Aorta (tissue), 5 donors: ENCODE data around the gene TPP2. TPM values are rescaled to one million over a fixed set of nuclear protein-coding genes. Genes with fewer than 3 reads are reported as not detected.

Source experiments
- ATAC-seq: fragments of 200-7000 bp; cut with Tn5 transposase; one replicate; pipeline ENCODE4 v1.9.1; 2022; ENCODE audit warnings: moderate library complexity; ENCODE audit not compliant: low FRiP score
- DNase-seq, 2 donors: peaks; one replicate each; pipeline ENCODE4 v3.0.0-alpha.2; 2020
- H3K27ac ChIP-seq, 2 donors: one replicate each; pipeline ENCODE4 v1.5.1; 2013; ENCODE audit warnings: low read length in 2 of 2, mild to moderate bottlenecking in 2 of 2, moderate library complexity in 2 of 2, control low read depth in 1 of 2, inconsistent platforms in 1 of 2, low read depth in 1 of 2
- H3K27me3 ChIP-seq, 2 donors: one replicate each; pipeline ENCODE4 v1.6.1; 2013; ENCODE audit warnings: control low read depth in 1 of 2, low read length in 1 of 2, mild to moderate bottlenecking in 1 of 2, moderate library complexity in 1 of 2; ENCODE audit not compliant: insufficient read depth in 2 of 2, control insufficient read depth in 1 of 2
- H3K36me3 ChIP-seq, 2 donors: one replicate each; pipeline ENCODE4 v1.6.1; 2013; ENCODE audit warnings: control low read depth in 1 of 2, low read length in 1 of 2, mild to moderate bottlenecking in 1 of 2; ENCODE audit not compliant: insufficient read depth in 2 of 2, control insufficient read depth in 1 of 2
- H3K4me1 ChIP-seq, 2 donors: one replicate each; pipeline ENCODE4 v1.6.1; 2013; ENCODE audit warnings: low read length in 2 of 2, control low read depth in 1 of 2, mild to moderate bottlenecking in 1 of 2, moderate library complexity in 1 of 2; ENCODE audit not compliant: insufficient read depth in 2 of 2, control insufficient read depth in 1 of 2
- H3K4me3 ChIP-seq, 2 donors: one replicate each; pipeline ENCODE4 v1.5.1; 2013; ENCODE audit warnings: low read length in 2 of 2, control low read depth in 1 of 2, mild to moderate bottlenecking in 1 of 2
- H3K9me3 ChIP-seq: one replicate; pipeline ENCODE4 v1.6.1; 2013; ENCODE audit warnings: mild to moderate bottlenecking, low read length; ENCODE audit not compliant: control insufficient read depth
- WGBS, 2 donors: extraction: QIAGEN DNeasy Blood & Tissue Kit; methylation state at CpG; one replicate each; pipeline ENCODE4 v1.1.7; 2013; 5-methylcytosine and 5-hydroxymethylcytosine counted together
- intact Hi-C, 2 donors: fragments of 100-400 bp; cut with DNase I; formaldehyde crosslinking; loops; one replicate each; pipeline versions ENCODE4 v1.14.2 to v1.15.0; 2022
- polyA plus RNA-seq, 2 donors: library from polyadenylated mRNA; stranded (reverse); fragments of 200-250 nt; gene quantifications; one replicate each; pipeline ENCODE4 v1.2.3, GENCODE V29; 2013
- total RNA-seq, 2 donors: library from RNA; stranded (reverse); fragmentation: NEBNext Ultra II Directional; extraction: Animal tissue kit (Norgen Biotek cat#: 25700); gene quantifications; one replicate each; pipeline ENCODE4 v1.2.1, GENCODE V29; 2021
- donor health status: healthy with polysubstance abuse.
- donor health status: Bipolar disorder and iron deficiency.
- donor health status: DM: no; HTN: no; CAD: no.
- donor health status: DM: no; HTN: no; CAD: no.
- donor health status: DM: yes; HTN: yes; CAD: no.

TPP2 gene
- total and polyA plus RNA-seq, 4 donors = 14.1 to 44.9 (median 26.2) TPM

DNA sequence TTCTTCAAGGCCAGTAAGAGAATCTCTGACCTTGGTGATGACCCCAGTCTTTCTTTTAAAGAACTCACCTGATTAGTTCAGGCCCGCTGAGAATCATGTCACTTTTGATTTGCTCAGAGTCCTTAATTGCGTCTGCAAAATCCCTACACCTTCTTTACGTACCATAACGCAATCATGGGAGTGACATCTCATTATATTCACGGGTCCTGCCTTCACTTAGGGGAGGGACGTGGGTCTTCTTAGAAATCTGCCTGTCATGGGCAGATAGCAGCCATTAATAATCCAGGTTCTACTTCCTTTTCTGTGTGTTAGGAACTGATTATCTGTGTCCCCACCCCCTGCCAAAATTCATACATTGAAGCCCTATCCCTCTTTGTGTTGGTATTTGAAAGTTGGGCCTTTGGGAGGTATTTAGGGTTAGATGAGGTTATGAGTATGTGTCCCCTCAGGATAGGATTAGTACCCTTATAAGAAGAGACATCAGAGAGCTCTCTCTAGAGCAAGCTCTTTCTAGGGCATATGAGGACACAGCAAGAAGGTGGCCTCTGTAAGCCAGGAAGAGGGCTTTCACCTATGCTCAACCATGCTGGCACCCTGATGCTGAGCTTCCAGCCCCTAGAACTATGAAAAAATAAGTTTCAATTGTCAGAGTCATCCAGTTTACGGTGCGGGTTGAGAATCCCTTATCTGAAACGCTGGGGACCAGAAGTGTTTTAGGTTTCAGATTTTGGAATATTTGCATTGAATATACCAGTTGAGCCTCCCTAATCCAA lies 9.9 kb downstream of the TPP2 start:
- H3K4me1 ChIP-seq = no peaks in the 10 kb centered on the region
- no peak overlapping the region for H3K27ac ChIP-seq
- H3K27me3 ChIP-seq = no peaks in the 10 kb centered on the region
- no peak for ATAC-seq
- H3K4me3 ChIP-seq = no peak overlapping the region
- peaks cover 4 to 5% of the 10 kb centered on the region in 2 donors for H3K36me3 ChIP-seq
- intact Hi-C loops = no loop called here
- no peak for DNase-seq
- no peaks in the 10 kb centered on the region for H3K9me3 ChIP-seq
- 95 to 96% methylated on average over 9 of the region's 9 CpGs for WGBS, 2 donors

DNA sequence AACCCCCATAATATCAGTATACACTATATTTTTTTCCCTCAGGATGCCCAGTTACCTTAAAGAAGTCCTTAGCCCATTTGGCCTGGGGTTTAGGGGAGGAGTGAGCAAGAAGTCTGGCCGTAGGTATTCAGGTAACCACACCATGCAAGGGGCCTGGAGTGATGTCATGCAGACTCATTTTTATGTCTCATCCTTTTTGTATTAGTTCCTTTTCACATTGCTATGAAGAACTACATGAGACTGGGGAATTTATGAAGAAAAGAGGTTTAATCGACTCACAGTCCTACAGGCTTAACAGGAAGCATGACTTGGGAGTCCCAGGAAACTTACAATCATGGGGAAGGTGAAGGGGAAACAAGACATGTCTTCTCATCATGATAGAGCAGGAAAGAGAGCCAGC lies 12.2 kb downstream of the TPP2 start:
- DNase-seq = no peak
- no peak for ATAC-seq
- no peaks in the 10 kb centered on the region for H3K9me3 ChIP-seq
- no peak overlapping the region for H3K4me3 ChIP-seq
- H3K27me3 ChIP-seq = no peaks in the 10 kb centered on the region
- intact Hi-C loops = no loop called here
- 94 to 98% methylated on average over 2 of the region's 2 CpGs for WGBS, 2 donors
- H3K36me3 ChIP-seq = peaks cover 4 to 5% of the 10 kb centered on the region in 2 donors
- H3K4me1 ChIP-seq = peaks cover 0 to 4% of the 10 kb centered on the region in 2 donors
- no peak overlapping the region for H3K27ac ChIP-seq

DNA sequence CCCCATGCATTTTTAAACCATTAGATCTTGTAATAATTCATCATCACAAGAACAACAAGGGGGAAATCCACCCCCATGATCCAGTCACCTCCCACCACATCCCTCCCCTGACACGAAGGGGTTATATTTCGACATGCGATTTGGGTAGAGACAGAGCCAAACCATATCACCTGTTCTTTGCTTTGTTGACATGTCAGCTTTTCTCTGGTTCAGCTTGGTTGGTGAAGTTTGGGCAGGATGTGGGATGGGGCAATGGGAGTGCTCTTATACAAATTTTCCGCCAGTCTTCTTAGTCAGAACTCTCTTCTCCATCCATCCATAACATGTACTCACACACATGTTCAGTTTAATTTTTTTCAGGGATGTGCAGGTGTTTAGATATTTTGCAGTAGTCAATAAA lies 12.9 kb downstream of the TPP2 start:
- no peaks in the 10 kb centered on the region for H3K9me3 ChIP-seq
- no peaks in the 10 kb centered on the region for H3K27me3 ChIP-seq
- DNase-seq (no peak), ATAC-seq (no peak)
- peaks cover 0 to 4% of the 10 kb centered on the region in 2 donors for H3K4me1 ChIP-seq
- 94 to 99% methylated on average over 4 of the region's 4 CpGs for WGBS, 2 donors
- H3K4me3 ChIP-seq = no peak overlapping the region
- H3K36me3 ChIP-seq = peaks cover 4 to 5% of the 10 kb centered on the region in 2 donors
- H3K27ac ChIP-seq = no peak overlapping the region
- intact Hi-C loops = no loop called here

DNA sequence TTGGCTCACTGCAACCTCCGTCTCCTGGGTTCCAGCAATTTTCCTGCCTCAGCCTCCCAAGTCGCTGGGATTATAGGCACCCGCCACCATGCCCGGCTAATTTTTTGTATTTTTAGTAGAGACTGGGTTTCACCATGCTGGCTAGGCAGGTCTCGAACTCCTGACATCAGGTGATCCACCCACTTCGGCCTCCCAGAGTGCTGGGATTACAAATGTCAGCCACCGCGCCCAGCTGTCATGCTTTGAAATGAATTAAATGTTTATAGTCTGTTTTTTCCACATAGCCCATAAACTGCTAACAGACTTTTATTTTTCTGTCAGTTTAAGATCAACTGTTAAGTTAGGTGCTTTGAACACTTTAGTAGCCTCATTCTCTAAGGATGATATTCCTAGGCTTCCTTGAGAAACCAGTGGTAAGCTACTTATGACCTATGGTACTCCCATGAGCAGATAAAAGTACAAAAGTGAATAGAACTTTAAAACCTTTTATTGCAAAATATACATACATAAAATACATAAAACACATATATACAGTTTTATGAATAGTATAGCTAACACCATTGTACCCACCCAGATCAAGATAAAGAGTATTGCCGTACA lies 13.6 kb downstream of the TPP2 start:
- Histone ChIP-seq H3K4me3 (no peak overlapping the region), H3K36me3 (peaks cover 2 to 5% of the 10 kb centered on the region in 2 donors), H3K27me3 (no peaks in the 10 kb centered on the region), H3K4me1 (peaks cover 0 to 4% of the 10 kb centered on the region in 2 donors), H3K9me3 (no peaks in the 10 kb centered on the region), H3K27ac (no peak overlapping the region)
- ATAC-seq = no peak
- DNase-seq = no peak
- 95 to 97% methylated on average over 9 of the region's 9 CpGs for WGBS, 2 donors
- intact Hi-C loops = no loop called here

DNA sequence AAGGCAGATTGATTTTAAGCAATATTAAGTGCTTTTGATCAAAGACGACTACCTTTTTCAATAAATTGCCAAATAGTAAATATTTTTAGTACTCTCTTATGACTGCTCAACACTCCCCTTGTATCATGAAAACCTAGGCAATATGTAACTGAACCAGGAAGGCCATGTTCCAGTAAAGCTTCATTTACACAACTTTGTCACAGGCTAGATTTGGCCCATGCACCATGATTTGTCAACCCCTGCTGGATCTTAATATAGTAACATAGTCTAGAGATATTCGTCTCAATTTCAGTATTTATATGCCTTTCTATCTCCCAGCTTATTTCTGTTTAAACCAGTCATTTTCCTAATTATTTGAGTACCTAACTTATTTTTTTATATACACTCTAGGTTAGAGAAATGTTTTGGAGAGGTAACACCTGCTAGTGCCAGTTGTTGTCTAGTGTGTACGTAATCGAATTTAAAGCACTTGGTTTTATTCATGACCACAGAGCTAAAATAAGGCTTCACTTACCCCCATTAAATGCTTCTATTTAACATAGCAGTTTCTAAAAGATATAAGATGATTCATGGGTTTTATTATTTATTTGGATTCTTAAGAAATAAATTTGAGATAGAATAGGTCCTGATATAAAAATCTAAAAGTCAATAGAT lies 21.0 kb downstream of the TPP2 start:
- no peak for DNase-seq
- ATAC-seq = no peak
- Histone ChIP-seq H3K4me3 (no peak overlapping the region), H3K4me1 (no peaks in the 10 kb centered on the region), H3K36me3 (peaks cover 2 to 7% of the 10 kb centered on the region in 2 donors), H3K27ac (no peak overlapping the region), H3K27me3 (no peaks in the 10 kb centered on the region), H3K9me3 (no peaks in the 10 kb centered on the region)
- 70 to 74% methylated on average over 4 of the region's 4 CpGs for WGBS, 2 donors
- intact Hi-C loops = no loop called here

DNA sequence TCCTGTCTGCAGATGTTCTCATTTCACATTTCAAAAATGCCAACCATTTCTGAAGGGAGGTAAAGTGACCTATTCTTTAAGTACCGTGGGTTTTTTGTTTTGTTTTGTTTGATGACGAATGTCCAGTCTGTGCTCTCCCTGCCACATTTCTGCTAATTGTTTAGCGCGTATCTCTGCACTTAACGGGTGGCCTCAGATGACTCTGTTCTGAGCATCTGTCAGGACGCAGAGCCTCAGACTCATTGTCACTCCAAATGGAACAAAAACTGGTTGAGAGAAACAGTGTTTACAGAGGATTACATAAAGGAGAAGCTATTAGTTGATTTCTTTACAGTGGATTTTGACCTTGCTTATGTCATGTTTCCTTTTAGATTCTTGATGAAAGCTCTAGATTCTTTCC lies 23.7 kb downstream of the TPP2 start:
- no peaks in the 10 kb centered on the region for H3K27me3 ChIP-seq
- no peaks in the 10 kb centered on the region for H3K9me3 ChIP-seq
- WGBS, 2 donors = 86 to 89% methylated on average over 6 of the region's 6 CpGs
- DNase-seq (no peak), ATAC-seq (no peak)
- intact Hi-C loops = no loop called here
- H3K4me3 ChIP-seq = no peak overlapping the region
- H3K4me1 ChIP-seq = no peaks in the 10 kb centered on the region
- H3K27ac ChIP-seq = no peak overlapping the region
- peaks cover 2 to 8% of the 10 kb centered on the region in 2 donors for H3K36me3 ChIP-seq

DNA sequence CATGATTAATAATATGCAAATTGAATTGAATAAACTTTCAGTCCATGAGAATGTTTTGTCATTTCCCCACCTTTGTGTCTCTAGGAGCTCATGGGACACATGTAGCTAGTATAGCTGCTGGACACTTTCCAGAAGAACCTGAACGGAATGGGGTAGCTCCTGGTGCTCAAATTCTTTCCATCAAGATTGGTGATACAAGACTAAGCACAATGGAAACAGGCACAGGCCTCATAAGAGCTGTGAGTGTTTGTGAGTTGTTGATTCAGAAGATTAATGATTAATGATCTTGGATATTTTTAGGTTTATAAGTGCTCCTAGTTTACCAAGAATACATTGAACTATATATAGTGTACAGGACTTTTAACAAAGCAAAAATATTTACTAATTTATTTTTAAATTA lies 30.1 kb downstream of the TPP2 start:
- ATAC-seq (no peak), DNase-seq (no peak)
- Histone ChIP-seq H3K4me3 (no peak overlapping the region), H3K36me3 (peaks cover 0 to 2% of the 10 kb centered on the region in 2 donors), H3K27me3 (no peaks in the 10 kb centered on the region), H3K9me3 (no peaks in the 10 kb centered on the region), H3K27ac (no peak overlapping the region), H3K4me1 (no peaks in the 10 kb centered on the region)
- intact Hi-C loops = no loop called here
- 39 to 42% methylated on average over 1 of the region's 1 CpG for WGBS, 2 donors

DNA sequence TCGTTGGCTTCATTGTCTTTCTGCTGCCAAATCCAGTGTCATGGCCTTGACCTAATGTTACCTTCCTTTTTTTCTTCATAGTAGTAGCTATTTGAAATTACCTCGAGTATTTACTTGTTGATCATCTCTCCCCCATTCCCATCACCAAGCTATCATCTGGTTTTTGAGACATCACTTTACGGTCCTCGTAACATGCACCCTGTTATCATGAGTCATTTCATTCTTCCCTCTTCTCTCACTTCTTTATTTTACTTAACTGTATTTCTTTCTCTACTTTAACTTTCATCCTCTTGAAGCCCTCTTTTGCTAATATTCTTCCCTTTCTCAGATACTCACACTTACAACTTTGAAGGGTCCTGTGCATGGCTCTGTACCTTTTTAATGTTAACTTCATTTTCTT lies 31.8 kb downstream of the TPP2 start:
- DNase-seq (no peak), ATAC-seq (no peak)
- H3K27ac ChIP-seq = no peak overlapping the region
- no peaks in the 10 kb centered on the region for H3K9me3 ChIP-seq
- whole genome bisulfite sequencing, 2 donors = 89 to 95% methylated on average over 4 of the region's 4 CpGs
- intact Hi-C loops = no loop called here
- H3K27me3 ChIP-seq = no peaks in the 10 kb centered on the region
- no peak overlapping the region for H3K4me3 ChIP-seq
- H3K36me3 ChIP-seq = peaks cover 0 to 4% of the 10 kb centered on the region in 2 donors
- no peaks in the 10 kb centered on the region for H3K4me1 ChIP-seq
